K562 (cell line): ENCODE measurements around the gene MED19. TPM values are rescaled to one million over a fixed set of nuclear protein-coding genes. Genes with fewer than 3 reads are reported as not detected.
A peak's percentile ranks its signal among the peaks of the same experiment; 100 is the strongest.

Experiments
- ARID2 ChIP-seq: fragments of 450-650 bp; IDR thresholded peaks from 2 replicates; pipeline ENCODE4 v1.6.1; 2017; ENCODE audit warnings: antibody characterized with exemption, mild to moderate bottlenecking
- BDP1 ChIP-seq: IDR thresholded peaks from 3 replicates; pipeline ENCODE4 v1.6.1; 2011; ENCODE audit not compliant: insufficient read length, insufficient read depth
- BRD9 ChIP-seq: fragments of 450-650 bp; IDR thresholded peaks from 2 replicates; pipeline ENCODE4 v1.6.1; 2018; ENCODE audit warnings: low read depth; ENCODE audit not compliant: partially characterized antibody
- GATAD2A ChIP-seq: fragments of 450-650 bp; IDR thresholded peaks from 2 replicates; pipeline ENCODE4 v1.6.1; 2017
- KAT7 ChIP-seq: sonication (generic); formaldehyde crosslinking; IDR thresholded peaks from 2 replicates; pipeline ENCODE4 v1.8.0; 2022; ENCODE audit warnings: missing genetic modification reagents, mild to moderate bottlenecking, borderline replicate concordance
- KDM5B ChIP-seq: fragments of 200-600 bp; sonication (generic); IDR thresholded peaks from 2 replicates; pipeline ENCODE4 v1.6.1; 2012; ENCODE audit warnings: low read depth, mild to moderate bottlenecking, moderate library complexity, low read length, control low read depth, inconsistent platforms; ENCODE audit not compliant: insufficient replicate concordance
- PATZ1 ChIP-seq: fragments of 250-450 bp; sonication (Bioruptor Pico); IDR thresholded peaks from 2 replicates; pipeline ENCODE4 v1.5.0; 2020; ENCODE audit warnings: mild to moderate bottlenecking, borderline replicate concordance
- RHOXF2B ChIP-seq: fragments of 250-450 bp; sonication (Bioruptor Pico); conservative IDR thresholded peaks from 2 replicates; pipeline ENCODE4 v1.5.1; 2021
- SAFB ChIP-seq: fragments of 200-400 bp; formaldehyde crosslinking; IDR thresholded peaks from 2 replicates; pipeline ENCODE4 v1.6.1; 2017; ENCODE audit warnings: low read depth, low read length, borderline replicate concordance
- SMC3 ChIP-seq: conservative IDR thresholded peaks from 2 replicates; pipeline ENCODE4 v1.6.1; 2011; ENCODE audit warnings: low read depth, low read length, improper control_type of control experiment; ENCODE audit not compliant: insufficient read depth
- ZHX1 ChIP-seq: fragments of 150-350 bp; conservative IDR thresholded peaks from 2 replicates; pipeline ENCODE4 v1.6.1; 2014; ENCODE audit warnings: low read length
- ZNF253 ChIP-seq: fragments of 250-450 bp; sonication (Bioruptor Pico); conservative IDR thresholded peaks from 2 replicates; pipeline ENCODE4 v1.6.1; 2021; ENCODE audit warnings: mild to moderate bottlenecking
- ZNF431 ChIP-seq: sonication (generic); formaldehyde crosslinking; IDR thresholded peaks from 2 replicates; pipeline ENCODE4 v1.8.0; 2022; ENCODE audit warnings: mild to moderate bottlenecking, missing genetic modification reagents
- polyA plus RNA-seq, 8 experiments: library from polyadenylated mRNA; depleted of rRNA in 4 of 8; stranded (reverse) in 5 of 8; unstranded in 3 of 8; fragments of >200 nt; fragmentation: Nextera tagmentation in 2 of 8; fragmentation: Illumina TruSeq in 1 of 8; extraction: Ambion mirVana in 2 of 8; extraction: Trizol in 1 of 8; gene quantifications; 2 replicates each; pipeline versions ENCODE4 v1.2.1 to v1.2.3, GENCODE V29; 2011 to 2014; ENCODE audit warnings: inconsistent platforms in 1 of 8, missing spikeins in 1 of 8
- total RNA-seq, 7 experiments: library from RNA; depleted of rRNA in 6 of 7; stranded (reverse); fragments of >200 nt in 6 of 7; fragmentation: Illumina TruSeq in 2 of 7; extraction: Trizol in 2 of 7; gene quantifications; 2 replicates each; pipeline versions ENCODE4 v1.2.1 to v1.2.3, GENCODE V29; 2011 to 2021; ENCODE audit warnings: low replicate concordance in 1 of 7
- TF ChIP-seq, protein P1 (sequence below): sonication (generic); formaldehyde crosslinking; IDR thresholded peaks from 2 replicates; pipeline ENCODE4 v1.8.1; 2023; ENCODE audit warnings: mild to moderate bottlenecking, missing genetic modification reagents
- TF ChIP-seq, protein P2 (sequence below): sonication (generic); formaldehyde crosslinking; IDR thresholded peaks from 2 replicates; pipeline ENCODE4 v1.8.0; 2022; ENCODE audit warnings: missing genetic modification reagents, mild to moderate bottlenecking, moderate library complexity, borderline replicate concordance

The MED19 gene
- total and polyA plus RNA-seq, 9 of the 15 experiments (the other 6 are each of a cell fraction or from before 2014, with no cell fraction given) = 7.3 to 23.5 (median 15.0) TPM

DNA sequence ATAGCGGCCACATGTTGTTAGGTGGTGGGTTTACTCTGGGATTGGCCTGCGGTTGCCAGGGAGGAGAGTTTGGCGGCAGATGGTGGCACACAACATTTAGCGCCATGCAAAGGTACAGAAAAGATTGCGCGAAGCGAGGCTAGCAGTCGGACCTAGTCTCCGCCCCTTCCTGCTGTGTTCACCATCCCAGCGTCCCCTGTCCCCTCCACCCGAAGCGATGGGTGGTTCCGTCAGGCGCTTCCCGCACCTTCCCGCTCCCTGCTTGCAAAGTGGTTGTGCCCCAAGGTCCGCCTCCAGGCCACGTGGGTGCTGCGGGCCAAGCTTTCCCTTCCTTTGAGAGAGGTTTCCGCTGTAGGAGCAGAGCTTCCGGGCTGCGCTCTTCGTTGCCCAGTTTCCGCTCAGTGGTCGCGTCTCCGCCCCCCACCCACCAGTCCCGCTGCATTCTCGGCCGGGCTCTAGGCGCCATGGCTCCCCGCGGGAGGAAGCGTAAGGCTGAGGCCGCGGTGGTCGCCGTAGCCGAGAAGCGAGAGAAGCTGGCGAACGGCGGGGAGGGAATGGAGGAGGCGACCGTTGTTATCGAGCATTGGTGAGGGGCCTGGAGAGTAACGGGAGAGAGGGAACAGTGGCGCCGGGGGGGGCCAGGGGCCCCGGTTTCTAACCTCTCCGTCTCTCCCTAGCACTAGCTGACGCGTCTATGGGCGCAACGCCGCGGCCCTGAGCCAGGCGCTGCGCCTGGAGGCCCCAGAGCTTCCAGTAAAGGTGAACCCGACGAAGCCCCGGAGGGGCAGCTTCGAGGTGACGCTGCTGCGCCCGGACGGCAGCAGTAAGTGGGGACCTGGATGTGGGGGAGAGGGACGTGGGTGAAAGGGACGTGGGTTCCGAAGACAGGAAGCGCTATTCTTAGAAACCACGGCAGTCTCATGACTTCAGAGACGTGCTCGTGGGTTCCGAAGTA lies 29.4 kb upstream of the MED19 start, which contains the start of gene SELENOH (continued):
- TF ChIP-seq, protein P1, sequence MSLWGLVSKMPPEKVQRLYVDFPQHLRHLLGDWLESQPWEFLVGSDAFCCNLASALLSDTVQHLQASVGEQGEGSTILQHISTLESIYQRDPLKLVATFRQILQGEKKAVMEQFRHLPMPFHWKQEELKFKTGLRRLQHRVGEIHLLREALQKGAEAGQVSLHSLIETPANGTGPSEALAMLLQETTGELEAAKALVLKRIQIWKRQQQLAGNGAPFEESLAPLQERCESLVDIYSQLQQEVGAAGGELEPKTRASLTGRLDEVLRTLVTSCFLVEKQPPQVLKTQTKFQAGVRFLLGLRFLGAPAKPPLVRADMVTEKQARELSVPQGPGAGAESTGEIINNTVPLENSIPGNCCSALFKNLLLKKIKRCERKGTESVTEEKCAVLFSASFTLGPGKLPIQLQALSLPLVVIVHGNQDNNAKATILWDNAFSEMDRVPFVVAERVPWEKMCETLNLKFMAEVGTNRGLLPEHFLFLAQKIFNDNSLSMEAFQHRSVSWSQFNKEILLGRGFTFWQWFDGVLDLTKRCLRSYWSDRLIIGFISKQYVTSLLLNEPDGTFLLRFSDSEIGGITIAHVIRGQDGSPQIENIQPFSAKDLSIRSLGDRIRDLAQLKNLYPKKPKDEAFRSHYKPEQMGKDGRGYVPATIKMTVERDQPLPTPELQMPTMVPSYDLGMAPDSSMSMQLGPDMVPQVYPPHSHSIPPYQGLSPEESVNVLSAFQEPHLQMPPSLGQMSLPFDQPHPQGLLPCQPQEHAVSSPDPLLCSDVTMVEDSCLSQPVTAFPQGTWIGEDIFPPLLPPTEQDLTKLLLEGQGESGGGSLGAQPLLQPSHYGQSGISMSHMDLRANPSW = no peak
- no peak for TF ChIP-seq BDP1
- TF ChIP-seq SAFB = no peak
- peak; percentile 7; the same call in 1 of the 2 replicates for TF ChIP-seq SMC3
- TF ChIP-seq ZHX1 = peak; percentile 72; the same call in 1 of the 2 replicates
- TF ChIP-seq KAT7 = peak; percentile 79; the same call in 1 of the 2 replicates
- TF ChIP-seq ZNF431 = peak; percentile 36; the same call in 1 of the 2 replicates
- TF ChIP-seq, protein P2, sequence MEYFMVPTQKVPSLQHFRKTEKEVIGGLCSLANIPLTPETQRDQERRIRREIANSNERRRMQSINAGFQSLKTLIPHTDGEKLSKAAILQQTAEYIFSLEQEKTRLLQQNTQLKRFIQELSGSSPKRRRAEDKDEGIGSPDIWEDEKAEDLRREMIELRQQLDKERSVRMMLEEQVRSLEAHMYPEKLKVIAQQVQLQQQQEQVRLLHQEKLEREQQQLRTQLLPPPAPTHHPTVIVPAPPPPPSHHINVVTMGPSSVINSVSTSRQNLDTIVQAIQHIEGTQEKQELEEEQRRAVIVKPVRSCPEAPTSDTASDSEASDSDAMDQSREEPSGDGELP (CRISPR knock-in tag) = peak; percentile 91
- TF ChIP-seq ARID2 = no peak
- no peak for TF ChIP-seq RHOXF2B (CRISPR knock-in tag)
- peak; percentile 16; the same call in 1 of the 2 replicates for TF ChIP-seq GATAD2A
- no peak for TF ChIP-seq ZNF253 (CRISPR knock-in tag)
- peak; percentile 80 for TF ChIP-seq KDM5B
- TF ChIP-seq PATZ1 = no peak
- peak; percentile 32 for TF ChIP-seq BRD9
